ENCODE measurements around the gene MED13L. TPM values are rescaled to one million over a fixed set of nuclear protein-coding genes. Genes with fewer than 3 reads are reported as not detected.

The MED13L gene
- total and polyA plus RNA-seq, 9 donors: 47.8 to 198 (median 156) TPM

DNA sequence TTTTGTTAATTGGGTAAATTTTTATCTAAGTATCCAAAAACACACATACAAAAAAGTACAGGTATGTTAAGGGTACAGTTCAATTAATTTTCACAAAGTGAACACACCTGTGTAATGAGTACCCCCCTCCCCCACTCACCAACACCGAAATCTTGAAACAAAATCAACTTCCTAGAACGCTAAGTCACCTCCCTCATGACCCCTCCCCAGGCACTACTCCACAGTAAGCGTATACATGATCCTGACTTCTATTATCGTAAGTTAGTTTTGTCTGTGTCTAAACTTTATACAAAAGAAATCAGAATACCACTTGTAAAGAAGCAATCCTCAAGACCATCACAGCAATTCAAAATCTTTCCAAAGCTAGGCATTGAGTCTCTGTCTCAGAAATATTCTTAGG, 100.5 kb downstream of the MED13L start:
- no peaks in the 10 kb centered on the region for H3K36me3 ChIP-seq
- TF ChIP-seq, protein P1, sequence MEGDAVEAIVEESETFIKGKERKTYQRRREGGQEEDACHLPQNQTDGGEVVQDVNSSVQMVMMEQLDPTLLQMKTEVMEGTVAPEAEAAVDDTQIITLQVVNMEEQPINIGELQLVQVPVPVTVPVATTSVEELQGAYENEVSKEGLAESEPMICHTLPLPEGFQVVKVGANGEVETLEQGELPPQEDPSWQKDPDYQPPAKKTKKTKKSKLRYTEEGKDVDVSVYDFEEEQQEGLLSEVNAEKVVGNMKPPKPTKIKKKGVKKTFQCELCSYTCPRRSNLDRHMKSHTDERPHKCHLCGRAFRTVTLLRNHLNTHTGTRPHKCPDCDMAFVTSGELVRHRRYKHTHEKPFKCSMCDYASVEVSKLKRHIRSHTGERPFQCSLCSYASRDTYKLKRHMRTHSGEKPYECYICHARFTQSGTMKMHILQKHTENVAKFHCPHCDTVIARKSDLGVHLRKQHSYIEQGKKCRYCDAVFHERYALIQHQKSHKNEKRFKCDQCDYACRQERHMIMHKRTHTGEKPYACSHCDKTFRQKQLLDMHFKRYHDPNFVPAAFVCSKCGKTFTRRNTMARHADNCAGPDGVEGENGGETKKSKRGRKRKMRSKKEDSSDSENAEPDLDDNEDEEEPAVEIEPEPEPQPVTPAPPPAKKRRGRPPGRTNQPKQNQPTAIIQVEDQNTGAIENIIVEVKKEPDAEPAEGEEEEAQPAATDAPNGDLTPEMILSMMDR (IDR thresholded peaks at IDR 0.05): no peak
- TF ChIP-seq EP300 (IDR thresholded peaks at IDR 0.05) (no peak), POLR2A (IDR thresholded peaks at IDR 0.05) (no peak)
- no peaks in the 10 kb centered on the region for H3K27me3 ChIP-seq
- H3K27ac ChIP-seq: no peak overlapping the region
- peaks cover 4% of the 10 kb centered on the region for H3K4me1 ChIP-seq (ENCODE audit: insufficient read depth)
- 97 to 98% (median 97%) methylated on average over 4 of the region's 4 CpGs for WGBS, 3 donors
- no peak overlapping the region for H3K4me3 ChIP-seq
- H3K9me3 ChIP-seq: no peaks in the 10 kb centered on the region
- no peak for DNase-seq
- intact Hi-C loops (cut with DNase I): no loop called here

DNA sequence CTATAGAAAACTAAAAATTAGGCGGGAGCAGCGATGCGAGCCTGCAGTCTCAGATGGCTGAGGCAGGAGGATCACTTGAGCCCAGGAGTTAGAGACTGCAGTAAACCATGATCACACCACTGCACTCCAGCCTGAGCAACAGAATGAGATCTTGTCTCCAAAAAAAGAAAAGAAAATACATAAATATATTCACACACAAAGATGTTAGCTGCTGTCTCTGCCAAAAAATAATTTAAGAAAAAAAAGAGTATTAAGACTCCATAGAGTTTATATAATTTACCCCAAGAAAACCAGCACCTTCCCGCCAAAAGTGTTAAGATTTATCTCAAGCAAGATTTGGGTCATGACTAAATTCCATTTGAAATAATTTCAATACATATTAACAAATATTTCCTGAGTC, 102.6 kb downstream of the MED13L start:
- 96 to 98% (median 96%) methylated on average over 4 of the region's 4 CpGs for WGBS, 3 donors
- no peak for DNase-seq
- Histone ChIP-seq H3K4me1 (ENCODE audit: insufficient read depth) (peaks cover 5% of the 10 kb centered on the region), H3K27me3 (no peaks in the 10 kb centered on the region), H3K27ac (no peak overlapping the region), H3K4me3 (no peak overlapping the region), H3K9me3 (no peaks in the 10 kb centered on the region), H3K36me3 (no peaks in the 10 kb centered on the region)
- intact Hi-C loops (cut with DNase I): no loop called here
- TF ChIP-seq EP300 (IDR thresholded peaks at IDR 0.05) (no peak), POLR2A (IDR thresholded peaks at IDR 0.05) (no peak)
- TF ChIP-seq, protein P1 (IDR thresholded peaks at IDR 0.05): no peak

DNA sequence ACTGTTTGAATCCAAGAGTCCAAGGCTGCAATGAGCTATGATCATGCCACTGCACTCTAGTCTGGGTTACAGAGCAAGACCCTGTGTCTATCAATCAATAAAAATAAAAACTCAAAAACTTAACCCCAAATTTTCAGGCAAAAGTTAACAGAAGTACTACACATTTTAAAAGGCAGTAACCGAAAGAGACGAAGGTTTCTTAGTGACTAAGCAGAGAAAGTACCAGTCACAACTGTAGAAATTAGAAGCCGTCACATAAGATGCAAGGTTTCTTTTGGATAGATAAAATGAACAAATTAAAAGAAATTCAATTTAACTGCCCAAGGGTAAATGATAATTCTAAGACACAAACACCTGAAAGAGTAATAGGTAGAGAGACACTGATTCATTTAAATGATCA, 103.5 kb downstream of the MED13L start:
- H3K4me1 ChIP-seq (ENCODE audit: insufficient read depth): peaks cover 5% of the 10 kb centered on the region
- TF ChIP-seq EP300 (IDR thresholded peaks at IDR 0.05) (no peak), POLR2A (IDR thresholded peaks at IDR 0.05) (no peak)
- TF ChIP-seq, protein P1 (IDR thresholded peaks at IDR 0.05): no peak
- DNase-seq: no peak
- intact Hi-C loops (cut with DNase I): no loop called here
- no peak overlapping the region for H3K27ac ChIP-seq
- no peak overlapping the region for H3K4me3 ChIP-seq
- no peaks in the 10 kb centered on the region for H3K36me3 ChIP-seq
- H3K9me3 ChIP-seq: no peaks in the 10 kb centered on the region
- WGBS, 3 donors: 94 to 97% (median 95%) methylated on average over 3 of the region's 3 CpGs
- H3K27me3 ChIP-seq: no peaks in the 10 kb centered on the region

DNA sequence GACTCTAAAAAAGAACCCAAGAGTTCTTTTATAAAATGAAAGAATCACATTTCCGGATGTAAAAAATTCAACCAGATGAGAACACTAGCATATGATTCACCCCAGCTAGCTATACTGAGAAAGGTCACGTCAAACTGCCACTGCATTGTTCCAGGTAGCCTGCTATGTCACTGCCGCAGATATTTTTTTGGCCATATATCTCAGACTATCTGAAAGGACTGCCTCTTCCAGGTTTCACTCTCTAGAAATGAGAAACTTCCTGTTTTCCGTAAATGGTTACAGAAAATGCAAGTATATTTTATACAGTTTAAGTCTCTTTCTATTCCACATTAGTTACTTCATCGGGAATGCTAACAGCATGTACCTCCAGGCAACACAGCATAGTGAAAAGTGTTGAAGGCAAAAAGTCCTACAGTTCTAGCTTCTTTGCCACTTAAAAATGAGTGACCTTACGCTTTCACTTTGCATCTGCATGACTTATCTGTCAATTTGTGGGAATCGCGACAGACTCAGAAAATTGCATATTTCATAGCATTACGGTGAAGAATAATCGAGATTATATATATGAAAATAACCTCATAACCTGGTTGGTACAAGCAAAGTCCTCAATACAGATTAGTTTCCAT, 105.2 kb downstream of the MED13L start:
- intact Hi-C loops (cut with DNase I): no loop called here
- Histone ChIP-seq H3K9me3 (no peaks in the 10 kb centered on the region), H3K4me3 (no peak overlapping the region), H3K27me3 (no peaks in the 10 kb centered on the region), H3K36me3 (no peaks in the 10 kb centered on the region), H3K27ac (no peak overlapping the region), H3K4me1 (ENCODE audit: insufficient read depth) (peaks cover 5% of the 10 kb centered on the region)
- 88 to 90% (median 90%) methylated on average over 10 of the region's 10 CpGs for WGBS, 3 donors
- TF ChIP-seq, protein P1 (IDR thresholded peaks at IDR 0.05): no peak
- TF ChIP-seq EP300 (IDR thresholded peaks at IDR 0.05) (no peak), POLR2A (IDR thresholded peaks at IDR 0.05) (no peak)
- no peak for DNase-seq
